AG04450 (cell line): ENCODE data around the gene AUH. TPM values are rescaled to one million over a fixed set of nuclear protein-coding genes. Genes with fewer than 3 reads are reported as not detected.
"Not testable (repeated sequence)": the region's sequence is repeated elsewhere in the genome, so short reads cannot be mapped to it uniquely, and the experiment has no call there.

Experiments used
- CTCF ChIA-PET: fragments of 300-600, 350-600 bp; formaldehyde crosslinking; extraction: SDS; loops from one replicate; lab custom pipeline; 2022; ENCODE audit warnings: antibody characterized with exemption, inconsistent platforms; lab: Charles Lee
- POLR2A ChIA-PET: fragments of 350-600 bp; formaldehyde crosslinking; extraction: SDS; loops from one replicate; lab custom pipeline; 2021; ENCODE audit warnings: antibody characterized with exemption, inconsistent platforms; lab: Yijun Ruan, JAX
- DNase-seq: peaks from one replicate; pipeline ENCODE4 v3.0.0-alpha.2; 2011; ENCODE audit warnings: low read depth, low spot score
- H3K27ac ChIP-seq: one replicate; pipeline ENCODE4 v1.5.1; 2012; ENCODE audit warnings: low read depth, low read length, control low read depth
- H3K27me3 ChIP-seq: one replicate; pipeline ENCODE4 v1.6.0; 2012; ENCODE audit warnings: low read length; ENCODE audit not compliant: control insufficient read depth, insufficient read depth
- H3K4me3 ChIP-seq: 2 replicates; pipeline ENCODE4 v1.5.1; 2011; ENCODE audit warnings: mild to moderate bottlenecking, low read depth, low read length, control low read depth
- H3K9me3 ChIP-seq: 2 replicates; pipeline ENCODE4 v1.5.1; 2012; ENCODE audit warnings: low read length; ENCODE audit not compliant: control insufficient read depth, insufficient read depth
- CTCF ChIP-seq: IDR thresholded peaks from 2 replicates; pipeline ENCODE4 v1.5.1; 2011; ENCODE audit warnings: low read depth, low read length, control low read depth, inconsistent platforms
- polyA plus RNA-seq: library from polyadenylated mRNA; depleted of rRNA; stranded (reverse); fragments of >200 nt; gene quantifications from 2 replicates; pipeline ENCODE4 v1.2.3, GENCODE V29; 2011

Gene AUH
- polyA plus RNA-seq, 1 experiment = 9.1 TPM

- H3K27ac ChIP-seq = no peak overlapping the region
These were observed 160.9 kb downstream of the AUH start for GRCh38 chr9:91200692-91201336.

GRCh38 chr9:91199739-91200497 is 161.8 kb downstream of the AUH start:
- no peak for TF ChIP-seq CTCF
- ChIA-PET CTCF (interaction anchor here (0.6 kb wide), 2 partner anchors 48 to 79 kb away, joined by 3 to 5 read pairs; no protein-coding TSS in a partner anchor), POLR2A (no interaction called here)
- no peak overlapping the region for H3K27ac ChIP-seq
- H3K27me3 ChIP-seq = no peaks in the 10 kb centered on the region
- no peak for DNase-seq
- H3K9me3 ChIP-seq = peaks cover 5% of the 10 kb centered on the region; the same call in 1 of the 2 replicates
- no peak overlapping the region for H3K4me3 ChIP-seq

More at GRCh38 chr9:91200692-91201336, 160.9 kb downstream of the AUH start:
- no peaks in the 10 kb centered on the region for H3K27me3 ChIP-seq
- TF ChIP-seq CTCF = no peak
- ChIA-PET POLR2A (no interaction called here), CTCF (no interaction called here)
- no peak overlapping the region for H3K4me3 ChIP-seq
- peaks cover 5% of the 10 kb centered on the region; the same call in 1 of the 2 replicates for H3K9me3 ChIP-seq
- no peak for DNase-seq

GRCh38 chr9:91198881-91199280 is 162.8 kb downstream of the AUH start:
- H3K4me3 ChIP-seq, H3K9me3 ChIP-seq, H3K27me3 ChIP-seq, DNase-seq, H3K27ac ChIP-seq, POLR2A ChIA-PET: not testable (repeated sequence)
- CTCF ChIA-PET = interaction anchor here (0.6 kb wide), 1 partner anchor 49 kb away, joined by 3 read pairs; no protein-coding TSS in a partner anchor

GRCh38 chr9:91198405-91198804 is 163.3 kb downstream of the AUH start:
- ChIA-PET POLR2A (interaction anchor here (0.7 to 1.2 kb wide), 3 partner anchors 23 to 98 kb away, joined by 3 read pairs; no protein-coding TSS in a partner anchor), CTCF (interaction anchor here (0.6 to 0.7 kb wide), 2 partner anchors 223 to 1334 kb away, joined by 3 to 5 read pairs; no protein-coding TSS in a partner anchor)
- H3K27ac ChIP-seq = no peak overlapping the region
- no peaks in the 10 kb centered on the region for H3K27me3 ChIP-seq
- no peak for DNase-seq
- peaks cover 5% of the 10 kb centered on the region; the same call in 1 of the 2 replicates for H3K9me3 ChIP-seq
- no peak overlapping the region for H3K4me3 ChIP-seq
- no peak for TF ChIP-seq CTCF

- DNase-seq = peak; percentile 94
- Histone ChIP-seq H3K27me3 (no peaks in the 10 kb centered on the region), H3K9me3 (peaks cover under 1% of the 10 kb centered on the region; the same call in 1 of the 2 replicates), H3K4me3 (no peak overlapping the region), H3K27ac (peak overlapping the region; percentile 49)
- TF ChIP-seq CTCF = no peak
- ChIA-PET POLR2A (interaction anchor here (0.7 to 1.4 kb wide), 4 partner anchors 11 to 97 kb away, joined by 3 read pairs; no protein-coding TSS in a partner anchor), CTCF (interaction anchor here (0.6 to 1.3 kb wide), 5 partner anchors 160 to 1333 kb away, joined by 3 to 6 read pairs (median 3); no protein-coding TSS in a partner anchor)
These were observed 164.2 kb downstream of the AUH start for GRCh38 chr9:91197232-91198181.
